GM12878 (cell line): ENCODE measurements around the gene SAC3D1.

Experiments used
- EP300 ChIP-seq, 2 experiments: fragments of 150-350 bp in 1 of 2; IDR thresholded peaks; 2 replicates each; pipeline ENCODE4 v1.6.1; 2011 to 2012; ENCODE audit warnings: low read depth in 2 of 2, low read length in 2 of 2, borderline replicate concordance in 1 of 2, improper control_type of control experiment in 1 of 2, inconsistent platforms in 1 of 2; ENCODE audit not compliant: control insufficient read depth in 1 of 2
- EZH2 ChIP-seq: IDR thresholded peaks from 2 replicates; pipeline ENCODE4 v1.6.1; 2012; ENCODE audit warnings: low read depth, mild to moderate bottlenecking, control low read depth, inconsistent platforms, low read length, borderline replicate concordance; ENCODE audit not compliant: control insufficient read depth
- POLR2A ChIP-seq: IDR thresholded peaks from 2 replicates; pipeline ENCODE4 v1.6.1; 2011; ENCODE audit warnings: low read depth, mild to moderate bottlenecking, low read length
- POLR2AphosphoS5 ChIP-seq: IDR thresholded peaks from 2 replicates; pipeline ENCODE4 v1.6.1; 2011; ENCODE audit warnings: mild to moderate bottlenecking, low read length, inconsistent platforms
- STAT1 ChIP-seq: fragments of 450-650 bp; conservative IDR thresholded peaks from 2 replicates; pipeline ENCODE4 v1.6.1; 2014; ENCODE audit warnings: antibody characterized with exemption, mild to moderate bottlenecking
- TF ChIP-seq, protein P1 (sequence below): fragments of 450-650 bp; IDR thresholded peaks from 2 replicates; pipeline ENCODE4 v1.6.1; 2017; ENCODE audit warnings: mild to moderate bottlenecking
- TF ChIP-seq, protein P2 (sequence below), 3 experiments: IDR thresholded peaks in 2 of 3; conservative IDR thresholded peaks in 1 of 3; 2 replicates each; pipeline ENCODE4 v1.5.1; 2011; ENCODE audit warnings: low read depth in 3 of 3, low read length in 3 of 3, mild to moderate bottlenecking in 3 of 3, control low read depth in 2 of 3, moderate library complexity in 2 of 3, inconsistent platforms in 1 of 3, mixed read lengths in 1 of 3; ENCODE audit not compliant: control insufficient read depth in 2 of 3, insufficient read depth in 1 of 3; ENCODE audit errors: extremely low read depth in 1 of 3

DNA sequence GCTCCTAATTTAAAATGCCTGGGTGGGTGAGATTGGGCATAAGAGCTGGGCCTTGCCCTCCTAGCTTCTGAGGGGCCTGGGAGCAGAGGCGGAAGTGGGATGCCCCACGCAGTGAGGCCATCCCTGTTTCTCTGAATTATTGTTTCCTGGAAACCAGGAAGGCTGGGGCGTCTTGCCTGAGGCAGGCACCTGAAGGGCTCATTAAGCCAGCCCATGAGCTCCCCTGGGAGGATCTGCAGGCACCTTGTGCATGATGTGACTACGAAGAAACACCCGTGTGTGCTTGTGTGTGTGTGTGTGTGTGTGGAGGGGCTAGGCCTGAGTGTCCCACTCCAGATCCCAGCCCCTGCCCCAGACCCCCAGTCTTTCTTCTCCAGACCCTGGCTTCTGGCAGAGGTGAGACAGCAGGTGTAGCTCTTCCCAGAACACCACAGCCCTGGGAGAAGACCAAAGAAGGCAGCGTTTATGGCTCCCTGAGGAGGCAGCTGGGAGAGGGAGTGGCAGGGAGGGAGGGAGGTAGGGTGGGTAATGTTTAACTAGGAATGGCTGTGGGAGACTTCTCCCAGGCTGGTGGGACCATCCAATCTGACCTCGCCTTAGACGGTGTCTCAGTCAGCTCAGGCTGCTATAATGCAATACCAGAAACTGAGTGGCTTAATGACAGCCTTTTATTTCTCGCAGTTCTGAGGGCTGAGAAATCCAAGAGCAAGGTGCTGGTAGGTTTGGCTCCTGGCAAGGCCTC lies 42.1 kb upstream of the SAC3D1 start:
- TF ChIP-seq STAT1 (no peak), EP300 (IDR thresholded peaks at IDR 0.05; ENCODE audit: borderline replicate concordance in 1 of 2, control insufficient read depth in 1 of 2, low read depth in 2 of 2, low read length in 2 of 2) (no peak), EZH2 (no peak), POLR2A (no peak), POLR2AphosphoS5 (no peak)
- TF ChIP-seq, protein P1, sequence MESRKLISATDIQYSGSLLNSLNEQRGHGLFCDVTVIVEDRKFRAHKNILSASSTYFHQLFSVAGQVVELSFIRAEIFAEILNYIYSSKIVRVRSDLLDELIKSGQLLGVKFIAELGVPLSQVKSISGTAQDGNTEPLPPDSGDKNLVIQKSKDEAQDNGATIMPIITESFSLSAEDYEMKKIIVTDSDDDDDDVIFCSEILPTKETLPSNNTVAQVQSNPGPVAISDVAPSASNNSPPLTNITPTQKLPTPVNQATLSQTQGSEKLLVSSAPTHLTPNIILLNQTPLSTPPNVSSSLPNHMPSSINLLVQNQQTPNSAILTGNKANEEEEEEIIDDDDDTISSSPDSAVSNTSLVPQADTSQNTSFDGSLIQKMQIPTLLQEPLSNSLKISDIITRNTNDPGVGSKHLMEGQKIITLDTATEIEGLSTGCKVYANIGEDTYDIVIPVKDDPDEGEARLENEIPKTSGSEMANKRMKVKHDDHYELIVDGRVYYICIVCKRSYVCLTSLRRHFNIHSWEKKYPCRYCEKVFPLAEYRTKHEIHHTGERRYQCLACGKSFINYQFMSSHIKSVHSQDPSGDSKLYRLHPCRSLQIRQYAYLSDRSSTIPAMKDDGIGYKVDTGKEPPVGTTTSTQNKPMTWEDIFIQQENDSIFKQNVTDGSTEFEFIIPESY: no peak
- TF ChIP-seq, protein P2, sequence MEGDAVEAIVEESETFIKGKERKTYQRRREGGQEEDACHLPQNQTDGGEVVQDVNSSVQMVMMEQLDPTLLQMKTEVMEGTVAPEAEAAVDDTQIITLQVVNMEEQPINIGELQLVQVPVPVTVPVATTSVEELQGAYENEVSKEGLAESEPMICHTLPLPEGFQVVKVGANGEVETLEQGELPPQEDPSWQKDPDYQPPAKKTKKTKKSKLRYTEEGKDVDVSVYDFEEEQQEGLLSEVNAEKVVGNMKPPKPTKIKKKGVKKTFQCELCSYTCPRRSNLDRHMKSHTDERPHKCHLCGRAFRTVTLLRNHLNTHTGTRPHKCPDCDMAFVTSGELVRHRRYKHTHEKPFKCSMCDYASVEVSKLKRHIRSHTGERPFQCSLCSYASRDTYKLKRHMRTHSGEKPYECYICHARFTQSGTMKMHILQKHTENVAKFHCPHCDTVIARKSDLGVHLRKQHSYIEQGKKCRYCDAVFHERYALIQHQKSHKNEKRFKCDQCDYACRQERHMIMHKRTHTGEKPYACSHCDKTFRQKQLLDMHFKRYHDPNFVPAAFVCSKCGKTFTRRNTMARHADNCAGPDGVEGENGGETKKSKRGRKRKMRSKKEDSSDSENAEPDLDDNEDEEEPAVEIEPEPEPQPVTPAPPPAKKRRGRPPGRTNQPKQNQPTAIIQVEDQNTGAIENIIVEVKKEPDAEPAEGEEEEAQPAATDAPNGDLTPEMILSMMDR (IDR thresholded peaks at IDR 0.05 in 2 of 3, conservative IDR thresholded peaks at IDR 0.05 in 1 of 3; ENCODE audit: control insufficient read depth in 2 of 3, extremely low read depth in 1 of 3, insufficient read depth in 1 of 3, low read depth in 3 of 3, low read length in 3 of 3): no peak
